ENCODE data around the gene PPP2R1B. TPM values are rescaled to one million over a fixed set of nuclear protein-coding genes. Genes with fewer than 3 reads are reported as not detected.
"Not testable (repeated sequence)": the region's sequence is repeated elsewhere in the genome, so short reads cannot be mapped to it uniquely, and the experiment has no call there.

Gene PPP2R1B
- 20.6 TPM for total RNA-seq

- peak; percentile 90 for DNase-seq
Observed at GRCh38 chr11:111765984-111766833, at the start of gene PPP2R1B. TSS of gene PPP2R1B (minus strand) at chr11:111766389. CDS start at chr11:111766361, 28 bp downstream.

- DNase-seq = no peak
Observed at GRCh38 chr11:111815489-111815888, 49.3 kb upstream of the PPP2R1B start.

- DNase-seq = peak; percentile 32
Observed at GRCh38 chr11:111814557-111815320, 48.5 kb upstream of the PPP2R1B start.

- DNase-seq = no peak
Observed at GRCh38 chr11:111814106-111814505, 47.9 kb upstream of the PPP2R1B start.

- no peak for DNase-seq
Observed at GRCh38 chr11:111812211-111812610, 46.0 kb upstream of the PPP2R1B start.

- DNase-seq = no peak
Observed at GRCh38 chr11:111811445-111811844, 45.3 kb upstream of the PPP2R1B start.

GRCh38 chr11:111808834-111809233, 42.6 kb upstream of the PPP2R1B start:
- no peak for DNase-seq

- no peak for DNase-seq
Observed at GRCh38 chr11:111808063-111808588, 41.9 kb upstream of the PPP2R1B start.

- no peak for DNase-seq
Observed at GRCh38 chr11:111807076-111807475, 40.9 kb upstream of the PPP2R1B start.

GRCh38 chr11:111801135-111801534, 34.9 kb upstream of the PPP2R1B start:
- DNase-seq = no peak

- no peak for DNase-seq
Observed at GRCh38 chr11:111798279-111798678, 32.1 kb upstream of the PPP2R1B start.

- peak; percentile 38 for DNase-seq
Observed at GRCh38 chr11:111797145-111797581, 31.0 kb upstream of the PPP2R1B start.

GRCh38 chr11:111796696-111797095, 30.5 kb upstream of the PPP2R1B start:
- peak; percentile 47 for DNase-seq

GRCh38 chr11:111795334-111795985, 29.3 kb upstream of the PPP2R1B start:
- no peak for DNase-seq

- peak; percentile 17 for DNase-seq
Observed at GRCh38 chr11:111793863-111794262, 27.7 kb upstream of the PPP2R1B start.

- no peak for DNase-seq
Observed at GRCh38 chr11:111792955-111793500, 26.8 kb upstream of the PPP2R1B start.

- no peak for DNase-seq
Observed at GRCh38 chr11:111792314-111792713, 26.1 kb upstream of the PPP2R1B start.

GRCh38 chr11:111788464-111788863, 22.3 kb upstream of the PPP2R1B start:
- DNase-seq = no peak

- DNase-seq = no peak
Observed at GRCh38 chr11:111788051-111788450, 21.9 kb upstream of the PPP2R1B start.

GRCh38 chr11:111785886-111786412, 19.8 kb upstream of the PPP2R1B start:
- DNase-seq = no peak

- no peak for DNase-seq
Observed at GRCh38 chr11:111785076-111785475, 18.9 kb upstream of the PPP2R1B start.

GRCh38 chr11:111784311-111784710, 18.1 kb upstream of the PPP2R1B start:
- DNase-seq = not testable (repeated sequence)
